Measurements from ENCODE around the gene PARD6B.
"Not testable (repeated sequence)": the region's sequence is repeated elsewhere in the genome, so short reads cannot be mapped to it uniquely, and the experiment has no call there.

Gene PARD6B

DNA sequence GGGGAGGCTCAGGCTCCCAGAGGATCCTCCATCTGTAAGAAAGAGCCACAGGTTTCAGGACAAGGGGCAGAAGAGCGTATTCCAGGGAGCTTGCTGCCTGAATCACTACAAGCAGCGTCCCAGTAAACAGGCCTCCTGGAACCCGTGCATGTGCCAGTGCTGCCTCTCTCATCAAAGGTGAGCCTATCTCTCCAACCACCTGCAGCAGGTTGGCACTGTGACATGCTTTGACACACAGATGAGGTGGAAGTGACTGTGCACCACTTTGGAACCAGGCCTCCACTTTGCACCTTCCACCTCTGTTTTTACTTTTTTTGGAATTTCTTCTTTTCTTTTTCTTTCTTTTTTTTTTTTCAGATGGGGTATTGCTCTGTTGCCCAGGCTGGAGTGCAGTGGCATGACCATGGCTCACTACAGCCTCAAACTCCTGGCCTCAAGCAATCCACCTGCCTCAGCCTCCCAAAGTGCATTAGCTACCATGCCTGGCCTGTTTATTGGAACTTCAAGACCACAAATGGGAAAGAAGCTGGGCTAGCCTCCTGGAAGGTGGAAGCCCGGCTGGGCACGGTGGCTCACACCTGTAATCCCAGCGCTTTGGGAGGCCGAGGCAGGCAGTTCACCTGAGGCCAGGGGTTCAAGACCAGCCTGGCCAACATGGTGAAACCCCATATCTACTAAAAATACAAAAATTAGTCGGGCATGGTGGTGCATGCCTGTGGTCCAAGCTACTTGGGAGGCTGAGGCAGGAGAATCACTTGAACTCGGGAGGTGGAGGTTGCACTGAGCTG, 27.5 kb upstream of the PARD6B start:
- not testable (repeated sequence) for DNase-seq

DNA sequence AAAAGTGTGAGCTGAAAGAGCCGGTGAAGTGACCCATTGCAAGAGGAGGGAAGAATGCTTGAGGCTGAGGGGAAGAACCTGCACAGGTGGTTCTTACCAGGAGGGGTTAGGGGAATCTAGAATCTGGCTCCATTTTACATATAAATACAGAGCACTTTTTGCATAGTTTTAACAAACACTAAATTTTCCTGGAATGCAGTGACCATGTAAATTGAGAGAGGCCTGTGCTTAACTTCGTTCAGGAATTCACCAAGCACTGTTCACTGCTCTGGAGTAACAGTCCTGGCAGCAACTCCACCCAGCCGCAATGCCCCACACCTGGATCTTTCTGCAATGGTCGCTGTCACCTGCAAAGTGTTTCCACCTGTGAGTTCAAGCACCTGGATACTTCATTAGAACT, 26.9 kb upstream of the PARD6B start:
- DNase-seq, result no peak

DNA sequence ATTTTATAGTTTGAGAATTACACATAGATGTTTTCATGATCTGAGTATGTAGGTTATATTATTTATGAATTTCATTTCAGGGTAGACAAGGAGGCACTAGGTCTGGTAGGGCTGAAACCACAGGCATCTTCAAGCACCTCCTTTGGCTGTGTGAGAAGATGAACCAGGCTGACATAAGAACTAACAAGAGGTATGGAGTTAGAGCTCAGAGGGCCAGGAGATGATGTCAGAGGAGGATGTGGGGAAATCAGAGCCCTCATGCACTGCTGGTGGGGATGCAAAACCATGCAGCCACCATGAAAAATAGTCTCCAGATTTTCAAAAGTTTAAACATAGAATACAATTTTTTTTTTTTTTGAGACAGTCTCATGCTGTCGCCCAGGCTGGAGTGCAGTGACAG, 26.4 kb upstream of the PARD6B start:
- no peak for DNase-seq

DNA sequence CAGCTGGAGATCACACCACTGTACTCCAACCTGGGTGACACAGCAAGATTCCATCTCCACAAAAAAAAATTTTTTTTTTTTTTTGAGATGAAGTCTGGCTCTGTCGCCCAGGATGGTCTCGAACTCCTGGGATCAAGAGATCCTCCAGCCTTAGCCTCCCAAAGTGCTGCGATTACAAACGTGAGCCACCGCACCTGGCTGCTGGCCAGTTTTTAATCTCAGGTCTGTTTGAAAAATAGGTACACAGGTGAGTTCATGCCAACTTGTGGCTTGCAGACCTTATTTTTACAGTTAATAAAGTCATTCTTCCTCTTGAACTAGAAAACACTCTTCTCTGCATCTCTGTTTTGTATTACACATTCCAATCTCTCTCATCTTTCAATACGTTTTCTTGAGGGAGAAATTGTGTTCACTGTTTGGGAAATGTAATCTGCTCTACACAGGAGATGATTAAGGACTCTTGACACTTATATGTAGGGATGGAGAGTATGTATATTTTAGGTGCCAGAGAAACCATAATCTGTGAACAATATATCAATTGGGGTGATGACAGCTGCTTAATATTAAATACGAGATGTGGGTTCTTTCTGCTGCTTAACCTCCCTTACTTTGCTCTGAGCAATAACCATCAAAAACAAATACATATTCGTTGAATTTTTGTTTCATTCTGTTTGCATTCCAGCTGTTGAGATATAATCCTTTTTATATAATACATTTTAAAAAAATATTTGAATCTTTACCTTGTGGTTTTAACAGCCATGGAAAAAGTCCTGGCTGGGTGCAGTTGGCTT, 22.3 kb upstream of the PARD6B start:
- DNase-seq, result no peak

DNA sequence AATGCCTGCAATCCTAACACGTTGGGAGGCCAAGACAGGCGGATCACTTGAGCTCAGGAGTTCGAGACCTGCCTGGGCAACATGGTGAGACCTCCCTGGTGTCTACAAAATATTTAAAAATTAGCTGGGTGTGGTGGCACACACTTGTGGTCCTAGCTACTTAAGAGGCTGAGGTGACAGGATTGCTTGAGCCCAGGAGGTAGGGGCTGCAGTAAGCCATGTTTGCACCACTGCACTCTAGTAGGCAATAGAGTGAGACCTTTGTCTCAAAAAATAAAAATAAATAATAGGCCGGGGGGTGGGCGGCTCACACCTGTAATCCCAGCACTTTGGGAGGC, 21.8 kb upstream of the PARD6B start:
- DNase-seq, result no peak

DNA sequence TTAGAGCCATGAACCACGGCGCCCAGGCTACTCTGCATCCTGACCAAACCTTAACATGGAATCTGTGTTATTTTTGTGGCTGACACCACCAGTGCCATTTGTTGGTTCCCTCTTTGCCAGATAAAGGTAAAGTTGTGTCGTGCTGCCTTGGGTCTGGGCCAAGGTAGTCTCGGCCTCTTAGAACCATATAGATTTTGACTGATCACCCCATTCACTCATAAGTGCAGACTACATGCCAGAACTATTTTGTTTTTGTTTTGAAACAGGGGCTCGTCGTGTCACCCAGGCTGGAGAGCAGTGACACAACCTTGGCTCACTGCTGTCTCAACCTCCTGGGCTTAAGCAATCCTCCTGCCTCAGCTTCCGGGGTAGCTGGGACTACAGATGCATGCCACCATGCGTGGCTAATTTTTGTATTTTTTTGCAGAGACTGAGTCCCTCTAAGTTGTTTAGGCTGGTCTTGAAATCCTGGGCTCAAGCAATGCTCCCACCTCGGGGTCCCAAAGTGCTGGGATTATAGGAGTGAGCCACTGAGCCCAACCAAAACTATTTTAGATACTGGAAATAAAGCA, 20.8 kb upstream of the PARD6B start:
- DNase-seq, result no peak

DNA sequence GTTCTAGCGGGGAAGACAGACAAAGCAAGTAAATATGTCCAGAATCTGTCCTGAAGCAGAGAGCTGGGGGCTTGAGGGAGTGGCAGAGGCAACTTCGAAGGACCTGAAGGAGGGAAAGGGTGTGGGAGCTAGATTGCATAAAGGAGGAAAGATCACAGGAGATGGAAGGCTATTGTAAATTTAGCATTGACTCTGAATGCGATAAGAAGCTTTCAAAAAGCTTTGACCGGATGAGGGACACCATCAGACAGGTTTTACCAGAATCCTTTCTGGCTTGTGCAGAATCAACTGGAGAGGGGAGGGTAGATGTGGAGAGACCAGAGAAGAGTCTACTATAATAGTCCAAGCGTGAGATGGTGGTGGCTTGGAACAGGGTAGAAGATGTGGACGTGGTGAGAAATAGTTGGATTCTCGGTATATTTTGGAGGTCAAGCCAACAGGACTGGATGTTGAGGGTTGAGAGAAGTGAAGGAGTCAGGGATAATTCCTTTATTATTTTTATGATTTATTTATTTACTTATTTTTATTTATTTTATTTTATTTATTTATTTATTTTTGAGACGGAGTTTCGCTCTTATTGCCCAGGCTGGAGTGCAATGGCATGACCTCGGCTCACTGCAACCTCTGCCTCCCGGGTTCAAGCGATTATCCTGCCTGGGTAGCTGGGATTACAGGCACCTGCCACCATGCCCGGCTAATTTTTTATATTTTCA, 20.1 kb upstream of the PARD6B start:
- no peak for DNase-seq

DNA sequence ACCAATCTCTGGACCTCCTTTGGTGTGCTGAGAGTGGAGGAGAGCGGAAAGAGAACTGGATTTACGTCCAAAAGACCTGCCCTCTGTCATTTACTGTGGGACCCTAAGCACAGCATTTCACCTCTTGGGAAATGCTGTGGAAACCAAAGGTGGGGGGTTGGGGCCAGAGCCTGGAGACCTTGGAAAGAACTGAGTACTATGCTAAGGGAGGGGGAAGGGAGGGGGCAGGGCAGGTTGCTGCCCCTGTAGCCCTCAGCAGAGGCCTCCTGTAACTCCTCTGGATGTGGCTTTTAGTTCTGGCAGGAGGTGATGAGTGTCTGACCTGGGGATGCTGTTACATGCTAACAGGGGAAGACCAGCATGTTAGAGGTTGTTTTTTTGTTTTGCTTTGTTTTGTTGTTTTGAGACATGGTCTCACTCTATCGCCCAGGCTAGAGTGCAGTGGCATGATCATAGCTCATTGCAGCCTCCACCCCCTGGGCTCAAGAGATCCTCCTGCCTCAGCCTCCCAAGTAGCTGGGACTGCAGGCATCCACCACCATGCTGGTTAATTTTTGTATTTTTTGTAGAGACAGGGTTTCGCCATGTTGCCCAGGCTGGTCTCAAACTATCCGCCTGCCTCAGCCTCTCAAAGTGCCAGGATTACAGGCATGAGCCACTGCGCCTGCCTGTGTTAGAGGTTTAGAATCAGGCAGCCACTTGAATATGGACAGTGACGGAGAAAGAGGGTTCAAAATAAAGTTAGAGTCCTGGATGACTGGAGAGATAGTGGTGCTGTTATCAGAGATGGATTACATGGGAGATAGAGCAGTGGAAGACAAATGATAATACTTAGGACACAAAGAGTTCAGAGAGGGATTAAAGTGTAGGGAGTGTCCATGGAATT, 18.4 kb upstream of the PARD6B start:
- no peak for DNase-seq

DNA sequence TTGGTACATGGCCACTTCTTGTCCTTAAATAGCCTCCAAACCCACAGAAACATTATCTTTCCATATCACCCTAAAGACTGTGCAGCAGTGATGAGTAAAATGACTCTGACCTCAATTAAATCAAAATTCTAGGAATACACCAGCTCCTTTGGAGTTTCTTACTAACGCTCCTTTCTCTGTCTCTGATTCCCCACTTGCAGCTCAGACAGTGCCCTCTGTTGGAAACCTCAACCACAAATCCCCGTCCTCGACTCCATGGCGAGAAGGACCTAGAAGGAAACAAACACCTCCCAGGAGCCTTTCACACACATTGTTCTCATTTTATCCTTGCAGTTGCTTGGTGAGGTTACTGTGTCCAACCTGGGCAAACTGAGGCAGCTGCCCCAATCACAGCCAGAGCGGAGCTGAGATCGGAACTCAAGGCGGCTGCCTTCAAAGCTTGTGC, 17.7 kb upstream of the PARD6B start:
- DNase-seq, result peak; percentile 52

DNA sequence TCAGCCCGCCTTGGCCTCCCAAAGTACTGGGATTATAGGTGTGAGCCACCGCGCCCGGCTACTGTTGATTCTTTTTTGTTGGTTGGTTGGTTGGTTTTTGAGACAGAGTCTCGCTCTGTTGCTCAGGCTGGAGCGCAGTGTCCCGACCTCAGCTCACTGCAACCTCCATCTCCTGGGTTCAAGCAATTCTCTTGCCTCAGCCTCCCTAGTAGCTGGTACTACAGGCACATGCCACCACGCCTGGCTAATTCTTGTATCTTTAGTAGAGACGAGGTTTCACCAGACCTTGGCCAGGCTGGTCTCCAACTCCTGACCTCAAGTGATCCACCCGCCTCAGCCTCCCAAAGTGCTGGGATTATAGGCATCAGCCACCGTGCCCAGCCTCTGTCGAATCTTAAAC, 17.0 kb upstream of the PARD6B start:
- not testable (repeated sequence) for DNase-seq

DNA sequence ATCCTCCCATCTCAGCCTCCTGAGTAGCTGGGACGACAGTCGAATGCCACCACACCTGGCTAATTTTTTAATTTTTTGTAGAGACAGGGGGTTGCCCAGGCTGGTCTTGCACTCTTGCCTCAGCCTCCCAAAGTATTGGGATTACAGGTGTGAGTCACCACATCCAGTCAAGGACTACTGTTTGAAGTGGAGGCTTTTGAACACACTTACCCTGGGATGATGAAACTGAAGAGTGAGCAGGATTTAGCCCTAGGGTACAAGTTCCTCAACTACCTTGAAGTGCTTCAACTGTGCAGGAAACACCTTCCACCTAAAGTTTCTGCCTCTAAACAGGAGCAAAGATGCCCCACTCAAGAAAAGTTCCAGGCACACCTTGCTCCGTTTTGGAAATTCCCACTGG, 15.7 kb upstream of the PARD6B start:
- no peak for DNase-seq

DNA sequence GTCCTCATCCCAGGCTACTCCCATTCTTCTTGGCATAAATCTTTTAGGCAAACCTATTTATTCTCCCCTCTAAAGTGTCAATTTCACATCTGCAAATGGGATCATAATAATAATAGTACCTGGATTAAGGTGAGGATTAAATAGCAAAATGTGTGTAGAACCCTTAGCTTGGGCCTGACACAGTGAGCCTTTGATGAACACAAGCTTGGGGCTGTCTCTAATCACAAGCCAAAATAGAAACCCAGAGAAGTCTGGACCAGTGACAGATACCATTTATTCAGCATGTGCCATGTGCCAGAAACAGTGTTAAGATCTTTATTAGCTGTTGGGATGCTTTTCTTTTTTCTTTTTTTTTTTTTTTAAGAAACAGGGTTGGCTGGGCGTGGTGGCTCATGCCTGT, 14.9 kb upstream of the PARD6B start:
- DNase-seq, result no peak

DNA sequence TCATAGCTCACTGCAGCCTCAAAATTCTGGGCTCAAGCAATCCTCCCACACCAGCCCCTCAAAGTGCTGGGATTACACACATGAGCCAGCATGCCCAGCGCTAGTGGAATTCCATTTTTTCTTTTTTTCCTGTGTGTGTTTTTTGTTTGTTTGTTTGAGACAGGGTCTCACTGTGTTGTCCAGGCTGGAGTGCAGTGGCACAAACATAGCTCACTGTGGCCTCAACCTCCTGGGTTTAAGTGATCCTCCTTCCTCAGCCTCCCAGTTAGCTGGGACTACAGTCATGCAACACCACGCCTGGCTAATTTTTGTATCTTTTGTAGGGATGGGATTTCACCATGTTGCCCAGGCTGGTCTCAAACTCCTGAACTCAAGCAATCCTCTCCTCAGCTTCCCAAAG, 14.1 kb upstream of the PARD6B start:
- no peak for DNase-seq

DNA sequence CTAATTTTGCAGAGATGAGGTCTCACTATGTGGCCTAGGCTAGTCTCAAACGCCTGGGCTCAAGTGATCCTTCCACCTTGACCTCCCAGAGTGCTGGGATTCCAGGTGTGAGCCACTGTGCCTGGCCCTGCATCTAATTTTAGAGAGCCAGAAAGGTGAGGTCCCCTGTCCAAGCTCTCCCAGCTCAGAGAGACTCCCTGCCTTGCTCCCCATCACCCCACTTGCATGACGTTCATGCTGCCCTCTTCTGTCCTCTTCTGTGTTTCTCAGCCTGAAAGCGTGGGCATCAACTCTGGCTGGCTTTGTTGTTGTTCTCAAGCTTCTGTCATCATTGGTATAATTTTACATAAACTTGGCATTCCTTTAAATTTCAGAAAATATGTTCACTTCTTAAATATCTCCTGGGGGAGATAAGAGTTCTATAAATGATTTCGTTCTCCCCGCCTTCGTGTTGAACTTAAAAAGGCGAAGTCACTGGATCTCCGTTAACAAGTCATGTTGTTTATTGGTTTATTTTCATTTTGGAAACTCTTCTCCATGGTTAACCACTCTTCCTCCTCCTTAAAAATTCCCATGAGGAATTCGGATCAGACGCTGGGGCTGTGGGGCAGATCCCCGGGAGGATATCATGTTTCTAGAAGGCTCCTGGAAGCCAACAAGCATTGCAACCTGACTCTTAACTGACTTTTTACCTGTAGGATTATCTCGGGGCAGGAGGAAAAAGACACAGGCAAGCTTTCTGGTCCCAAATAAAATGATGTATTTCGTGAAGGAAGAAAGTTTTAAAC, 13.2 kb upstream of the PARD6B start:
- peak; percentile 50 for DNase-seq

DNA sequence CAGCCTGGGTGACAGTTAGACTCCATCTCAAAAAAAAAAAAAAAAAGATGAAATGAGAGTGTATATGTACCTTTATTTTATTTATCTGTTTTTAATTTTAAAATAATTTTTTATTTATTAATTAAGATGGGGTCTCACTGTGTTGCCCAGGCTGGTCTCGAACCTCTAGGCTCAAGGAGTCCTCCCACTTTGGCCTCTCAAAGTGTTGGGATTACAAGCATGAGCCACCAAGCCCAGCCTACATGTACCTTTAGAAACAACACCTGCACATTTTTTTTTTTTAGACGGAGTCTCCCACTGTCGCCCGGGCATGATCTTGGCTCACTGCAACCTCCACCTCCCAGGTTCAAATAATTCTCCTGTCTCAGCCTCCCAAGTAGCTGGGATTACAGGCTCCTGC, 12.1 kb upstream of the PARD6B start:
- no peak for DNase-seq

DNA sequence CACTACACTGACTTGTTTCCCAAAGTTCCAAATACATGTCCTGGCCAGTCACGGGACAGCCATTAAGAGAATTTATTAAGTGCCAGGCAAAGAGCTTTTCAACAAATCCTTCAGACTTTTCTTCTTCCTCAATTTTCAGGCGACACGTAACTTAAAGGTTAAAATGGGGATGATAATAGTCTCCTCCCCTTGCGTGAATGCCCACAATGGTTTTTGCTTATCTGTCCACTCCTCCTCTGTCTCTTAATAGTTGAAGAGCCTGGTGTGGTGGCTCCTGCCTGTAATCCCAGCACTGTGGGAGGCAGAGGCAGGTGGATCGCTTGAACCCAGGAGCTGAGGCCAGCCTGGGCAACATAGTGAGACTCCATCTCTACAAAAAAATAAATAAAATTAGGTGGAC, 11.4 kb upstream of the PARD6B start:
- peak; percentile 61 for DNase-seq

DNA sequence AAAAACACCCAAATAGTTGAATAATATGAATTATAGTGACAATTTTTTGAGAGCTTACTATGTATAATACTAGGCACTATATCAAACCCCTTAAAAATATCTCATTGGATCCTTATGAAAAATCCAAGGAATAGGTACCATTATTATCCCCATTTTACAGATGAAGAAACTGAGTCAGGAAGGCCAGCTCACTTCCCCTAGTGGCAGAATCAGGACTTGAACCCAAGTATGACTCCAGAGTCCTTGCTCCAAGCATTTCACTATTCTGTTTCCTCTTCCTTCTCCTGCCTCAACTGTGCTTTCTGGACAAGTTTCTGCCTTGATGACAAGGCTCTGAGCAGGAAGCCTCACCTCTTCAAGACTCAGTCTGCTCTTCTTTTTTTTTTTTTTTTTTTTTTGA, 10.8 kb upstream of the PARD6B start:
- DNase-seq, result no peak

DNA sequence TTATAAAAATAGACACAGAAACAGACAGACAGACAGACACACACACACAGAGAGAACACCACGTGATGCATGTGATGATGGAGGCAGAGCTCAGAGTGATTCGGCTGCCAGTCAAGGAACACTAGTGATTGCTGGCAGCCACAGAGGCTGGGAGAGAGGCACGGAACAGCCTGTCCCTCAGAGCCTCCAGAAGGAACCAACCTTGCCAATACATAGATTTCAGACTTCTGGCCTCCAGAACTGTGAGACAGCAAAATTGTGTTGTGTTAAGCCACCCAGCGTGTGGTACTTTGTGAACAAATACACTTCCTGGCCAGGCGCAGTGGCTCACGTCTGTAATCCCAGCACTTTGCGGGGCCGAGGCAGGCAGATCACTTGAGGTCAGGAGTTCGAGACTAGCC, 9.5 kb upstream of the PARD6B start:
- no peak for DNase-seq

DNA sequence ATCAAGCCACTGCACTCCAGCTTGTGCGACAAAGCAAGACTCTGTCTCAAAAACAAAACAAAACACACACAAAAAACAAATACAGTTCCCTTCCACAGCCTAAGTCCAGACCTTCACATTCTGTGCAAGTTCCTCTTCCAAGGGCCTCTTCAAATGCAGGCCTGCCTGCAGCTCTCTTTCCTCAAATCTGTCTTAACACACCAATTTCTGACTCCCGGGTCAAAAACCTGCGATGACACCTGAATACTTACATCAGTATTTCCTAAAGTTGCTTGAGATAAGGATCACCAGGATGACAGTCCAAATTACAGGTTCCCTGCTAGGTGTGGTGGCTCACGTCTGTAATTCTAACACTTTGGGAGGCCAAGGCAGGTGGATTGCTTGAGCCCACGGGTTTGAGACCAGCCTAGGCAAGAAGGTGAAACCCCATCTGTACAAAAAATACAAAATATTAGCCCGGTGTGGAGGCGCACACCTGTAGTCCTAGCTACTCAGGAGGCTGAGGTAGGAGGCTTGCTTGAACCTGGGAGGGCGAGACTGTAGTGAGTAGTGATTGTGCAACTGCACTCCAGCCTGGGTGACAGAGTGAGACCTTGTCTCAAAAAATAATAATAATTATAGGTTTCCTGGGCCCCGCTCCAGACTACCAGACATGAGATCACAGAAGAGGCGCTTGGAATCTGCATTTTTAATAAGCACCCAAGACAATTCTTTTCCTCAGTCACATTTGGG, 8.8 kb upstream of the PARD6B start:
- no peak for DNase-seq

DNA sequence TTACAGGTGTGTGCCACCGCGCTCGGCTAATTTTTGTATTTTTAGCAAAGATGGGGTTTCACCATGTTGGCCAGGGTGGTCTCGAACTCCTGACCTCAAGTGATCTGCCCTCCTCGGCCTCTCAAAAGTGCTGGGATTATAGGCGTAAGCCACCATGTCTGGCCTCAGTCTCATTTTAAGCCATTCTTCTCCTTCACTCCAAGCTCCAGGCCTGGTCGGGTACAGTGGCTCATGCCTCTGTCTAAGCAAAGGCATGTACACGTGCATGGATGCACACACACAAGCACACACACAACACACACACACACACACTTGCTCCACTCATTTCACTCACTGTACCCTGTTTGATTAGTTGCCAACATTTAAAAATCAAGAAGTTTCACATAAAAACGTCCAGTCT, 7.7 kb upstream of the PARD6B start:
- no peak for DNase-seq
